T-helper 9 cell (primary cell): ENCODE measurements around the gene CRHR1.
"Not testable (repeated sequence)": the region's sequence is repeated elsewhere in the genome, so short reads cannot be mapped to it uniquely, and the experiment has no call there.

Source experiments
- DNase-seq: peaks from one replicate; pipeline ENCODE4 v3.0.0-alpha.2; 2020
- total RNA-seq, 2 donors: gene quantifications; one replicate each; lab custom pipeline; 2026; lab: John Stamatoyannopoulos, UW

CRHR1 gene
- 0 reads per million in 2 donors for total RNA-seq

GRCh38 chr17:45784293-45784740 lies at the start of gene CRHR1:
Gene CRHR1 (plus strand): TSS chr17:45784320. CDS start chr17:45784545, 225 bp downstream.
- no peak for DNase-seq

- no peak for DNase-seq
Measured at GRCh38 chr17:45734598-45734997, 49.5 kb upstream of the CRHR1 start.

DNA sequence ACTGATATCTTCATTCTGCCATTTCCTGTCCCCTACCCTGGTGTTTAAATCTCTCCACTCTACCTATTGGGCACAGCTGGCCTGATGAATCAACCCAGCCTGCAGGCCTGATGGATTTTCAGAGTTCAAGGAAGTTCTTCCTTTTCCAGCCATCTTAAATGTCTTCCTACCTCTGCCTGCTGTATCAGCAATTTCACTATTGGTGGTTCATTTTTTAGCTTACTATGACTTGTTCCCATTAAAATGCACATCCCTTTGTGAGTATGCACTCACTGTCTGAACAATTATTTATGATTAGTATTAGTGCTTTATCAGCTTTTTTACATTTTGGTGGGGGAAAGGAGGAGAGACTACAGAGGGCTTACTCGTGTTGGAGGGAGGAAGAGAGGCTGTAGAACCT lies 48.6 kb upstream of the CRHR1 start:
- DNase-seq: no peak

GRCh38 chr17:45739786-45740185 lies 44.3 kb upstream of the CRHR1 start:
- no peak for DNase-seq

DNA sequence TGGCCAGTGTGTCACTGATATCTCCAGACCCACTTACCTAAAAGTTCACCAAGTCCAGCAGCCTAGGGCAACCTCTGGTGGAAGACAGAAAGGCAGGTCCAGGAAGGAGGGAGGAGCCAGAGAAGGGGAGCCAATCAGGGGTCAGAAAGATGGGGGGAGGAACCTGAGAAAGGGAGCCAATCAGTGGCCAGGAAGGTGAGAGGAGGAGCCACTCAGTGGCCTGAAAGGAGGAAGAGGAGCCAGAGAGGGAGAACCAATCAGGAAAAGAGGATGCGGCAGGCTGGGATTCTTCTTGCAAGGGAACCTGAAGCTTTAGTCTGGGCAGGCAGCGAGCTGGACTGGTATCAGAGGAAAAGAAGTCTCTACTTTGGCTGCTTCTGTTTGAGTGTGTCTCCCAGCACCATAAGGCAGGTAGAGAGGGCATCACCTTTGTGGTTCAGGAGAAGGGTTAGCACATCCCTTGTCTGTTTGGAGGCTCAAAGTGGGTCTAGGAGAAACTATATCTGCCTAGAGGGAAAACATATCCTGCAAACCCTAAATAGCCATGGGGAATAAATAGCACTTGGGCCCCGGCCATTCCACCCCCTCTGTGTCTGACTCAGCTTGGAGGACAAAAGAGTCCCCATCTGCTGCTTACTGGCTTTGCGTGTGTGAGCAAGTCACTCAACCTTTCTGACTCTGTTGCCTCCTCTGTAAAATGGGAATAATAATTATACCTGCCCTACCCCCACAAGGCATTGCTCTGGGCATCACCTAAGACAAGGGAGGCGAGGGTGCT lies 43.4 kb upstream of the CRHR1 start:
- no peak for DNase-seq

DNA sequence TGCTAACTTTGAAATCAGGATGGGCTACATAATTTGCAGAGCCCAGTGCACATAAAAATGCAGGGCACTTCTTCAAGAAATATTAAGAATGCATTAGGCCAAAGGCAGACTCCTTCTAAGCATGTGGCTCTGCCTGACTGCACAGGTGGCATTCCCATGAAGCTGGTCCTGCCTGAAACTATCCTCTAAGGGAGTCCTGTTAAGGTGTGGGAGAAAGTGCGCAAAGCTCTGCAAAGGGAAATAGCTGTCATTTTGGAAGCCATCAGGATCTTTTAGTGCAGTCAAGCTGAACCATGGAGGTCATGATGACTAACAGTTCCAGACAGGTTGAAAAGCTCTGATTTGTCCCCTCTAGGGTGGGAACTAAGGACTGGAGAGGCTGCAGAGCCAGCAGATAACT lies 41.9 kb upstream of the CRHR1 start:
- DNase-seq: no peak

DNA sequence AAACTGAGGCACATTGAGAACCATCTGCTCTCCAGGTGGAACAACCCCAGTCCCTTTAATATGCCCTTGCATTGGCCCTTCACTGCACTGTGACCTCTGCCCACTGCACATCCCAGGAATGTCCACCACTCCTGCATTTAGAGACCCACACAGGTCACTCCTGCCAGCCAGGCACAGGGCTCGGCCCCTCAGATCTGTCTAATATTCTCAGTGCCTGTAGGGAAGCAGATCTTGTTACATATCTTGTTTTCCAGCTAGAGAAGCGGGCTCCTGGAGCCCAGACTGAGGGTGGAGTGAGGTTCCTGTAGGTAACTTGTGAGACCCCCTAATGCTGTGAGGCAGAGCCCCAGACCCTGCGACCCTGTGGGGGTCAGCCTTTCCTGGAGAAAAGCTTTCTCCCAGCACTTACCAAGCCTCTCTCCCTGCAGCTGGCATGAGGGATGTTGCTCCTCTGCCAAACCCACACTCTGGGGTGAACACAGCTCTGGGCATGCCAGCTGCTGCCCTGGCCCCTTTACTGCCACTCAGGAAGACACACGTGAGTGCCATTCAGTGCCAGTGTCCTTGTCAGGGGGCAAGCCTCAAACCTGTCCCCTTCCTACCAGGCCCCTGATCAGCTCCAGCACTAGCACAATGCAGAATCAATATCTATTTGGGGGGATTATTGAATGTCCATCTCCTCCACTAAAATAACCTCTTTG lies 40.3 kb upstream of the CRHR1 start:
- DNase-seq: no peak

GRCh38 chr17:45744826-45745225 lies 39.3 kb upstream of the CRHR1 start:
- DNase-seq: not testable (repeated sequence)

- DNase-seq: no peak
Measured at GRCh38 chr17:45745601-45746494, 38.3 kb upstream of the CRHR1 start.

DNA sequence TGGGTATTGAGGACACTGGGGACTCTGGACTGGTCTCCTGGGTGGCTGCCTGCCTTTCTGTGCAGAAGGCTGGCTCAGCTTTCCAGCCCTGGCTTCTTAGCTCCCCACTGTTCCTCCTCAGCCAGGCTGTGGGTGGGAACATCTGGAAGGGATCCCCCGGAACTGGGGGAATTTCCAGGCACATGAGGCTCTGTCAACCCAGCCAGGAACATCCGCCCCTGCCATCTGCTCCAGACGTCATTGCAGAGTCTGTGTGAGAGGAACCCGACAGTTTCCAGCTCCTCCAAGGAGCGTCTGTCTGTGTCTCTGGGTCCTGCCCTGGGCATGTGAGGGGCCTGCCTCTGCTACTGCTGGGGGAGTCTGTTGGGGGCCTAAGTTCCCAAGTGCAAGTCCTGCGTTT lies 36.2 kb upstream of the CRHR1 start:
- no peak for DNase-seq

GRCh38 chr17:45748731-45749310 lies 35.3 kb upstream of the CRHR1 start:
- no peak for DNase-seq

GRCh38 chr17:45749831-45750335 lies 34.2 kb upstream of the CRHR1 start:
- DNase-seq: no peak

DNA sequence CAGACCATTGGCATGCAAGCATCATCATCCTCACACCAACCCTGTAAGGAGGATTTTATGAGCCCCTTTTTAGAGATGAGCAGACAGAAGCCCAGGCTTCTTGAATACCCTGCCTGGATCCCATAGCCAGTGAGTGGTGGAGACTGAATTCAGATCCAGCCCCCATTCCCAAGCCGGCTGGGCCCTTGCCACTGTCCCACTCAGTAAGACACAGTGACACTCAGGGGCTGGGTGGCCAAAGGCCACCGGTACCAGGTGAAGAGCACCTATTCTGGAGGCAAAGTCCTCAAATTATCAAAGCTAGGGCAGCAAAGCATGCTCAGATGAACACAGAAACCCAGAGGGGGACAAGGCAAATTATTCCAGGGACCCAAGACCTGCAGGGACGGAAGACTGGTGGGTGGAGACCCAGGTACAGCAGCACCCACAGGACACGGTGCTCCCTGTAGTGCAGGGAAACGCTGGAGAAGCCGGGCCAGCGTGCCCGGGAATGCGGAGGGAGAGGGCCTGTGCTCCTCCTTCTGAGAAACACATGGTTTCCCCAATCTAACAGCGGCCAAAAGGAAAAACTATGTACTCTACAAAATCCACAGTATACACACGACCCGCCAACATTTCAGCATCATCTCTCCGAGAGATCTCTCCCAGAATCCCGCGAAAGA lies 33.2 kb upstream of the CRHR1 start:
- DNase-seq: no peak

DNA sequence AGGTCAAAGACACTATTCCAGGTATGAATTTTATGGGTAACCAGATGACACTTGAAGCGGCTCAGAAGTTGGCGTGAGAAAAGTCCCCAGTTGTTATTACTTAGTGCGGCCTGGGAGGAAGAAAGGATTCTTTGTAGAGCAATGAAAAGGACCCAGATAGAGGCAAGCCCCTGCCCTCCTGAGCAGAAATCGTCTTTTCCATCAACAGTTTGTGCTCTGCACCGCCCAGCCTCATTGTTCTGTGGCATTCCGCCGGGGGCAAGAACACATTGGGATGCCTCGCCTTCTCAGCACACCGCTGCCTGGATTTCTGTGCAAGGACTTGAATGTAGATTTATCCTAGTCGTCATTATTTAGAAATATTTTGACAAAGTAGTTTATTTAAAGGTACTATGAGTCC lies 32.7 kb upstream of the CRHR1 start:
- no peak for DNase-seq

GRCh38 chr17:45752246-45752645 lies 31.9 kb upstream of the CRHR1 start:
- DNase-seq: no peak

- no peak for DNase-seq
Measured at GRCh38 chr17:45753645-45754225, 30.4 kb upstream of the CRHR1 start.

DNA sequence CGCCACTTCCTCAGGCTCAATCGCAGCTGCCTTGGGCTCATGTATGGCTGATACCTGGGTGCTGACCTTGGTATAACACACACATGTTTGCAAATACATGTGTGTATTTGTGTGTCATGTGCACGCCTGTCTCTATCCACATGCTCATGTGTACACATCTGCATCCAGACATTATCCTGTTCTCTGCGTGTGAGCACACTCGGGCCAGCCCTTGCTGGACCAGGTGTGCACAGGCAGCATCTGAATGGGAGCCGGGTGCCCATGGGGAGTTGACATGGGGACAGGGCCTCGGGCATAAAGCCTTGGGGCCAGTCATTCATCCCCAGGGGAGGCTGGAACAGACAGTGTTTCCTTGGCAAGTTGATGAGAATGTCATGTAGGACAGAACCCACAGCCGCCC lies 29.1 kb upstream of the CRHR1 start:
- no peak for DNase-seq

DNA sequence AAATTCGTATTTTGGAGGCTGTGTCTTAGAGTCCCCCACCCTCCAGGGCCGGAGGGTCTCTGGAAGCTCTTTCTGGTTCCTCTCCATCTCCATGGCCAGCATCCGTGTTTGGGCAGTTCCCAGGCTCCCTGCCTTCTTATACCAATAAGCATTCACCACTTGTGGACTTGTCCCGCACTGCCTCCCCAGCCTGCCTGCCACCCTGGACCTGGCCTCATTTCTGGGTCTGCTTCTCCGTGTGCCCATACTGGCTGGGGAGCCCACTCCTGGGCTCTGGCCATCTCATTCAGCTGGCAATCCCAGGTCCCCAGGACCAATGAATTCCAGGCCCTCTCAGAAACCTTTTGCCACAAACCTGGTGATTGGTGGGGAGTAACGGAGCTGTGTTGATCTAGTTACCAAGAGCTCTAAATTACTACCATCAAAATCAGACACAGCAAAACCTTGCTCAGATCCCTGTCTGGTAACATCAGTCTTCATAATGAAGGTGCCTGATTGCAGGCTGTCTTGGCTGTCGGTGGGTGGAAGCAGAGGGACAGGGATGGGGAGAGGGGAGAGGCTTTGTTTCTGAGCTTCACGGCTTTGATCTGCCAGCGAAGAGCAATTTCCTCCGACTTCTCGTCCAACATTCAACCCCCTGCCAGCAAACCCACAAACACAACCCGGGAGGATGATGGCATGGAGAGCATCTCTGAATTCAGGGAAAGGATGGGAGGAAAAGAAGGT lies 27.7 kb upstream of the CRHR1 start:
- no peak for DNase-seq

DNA sequence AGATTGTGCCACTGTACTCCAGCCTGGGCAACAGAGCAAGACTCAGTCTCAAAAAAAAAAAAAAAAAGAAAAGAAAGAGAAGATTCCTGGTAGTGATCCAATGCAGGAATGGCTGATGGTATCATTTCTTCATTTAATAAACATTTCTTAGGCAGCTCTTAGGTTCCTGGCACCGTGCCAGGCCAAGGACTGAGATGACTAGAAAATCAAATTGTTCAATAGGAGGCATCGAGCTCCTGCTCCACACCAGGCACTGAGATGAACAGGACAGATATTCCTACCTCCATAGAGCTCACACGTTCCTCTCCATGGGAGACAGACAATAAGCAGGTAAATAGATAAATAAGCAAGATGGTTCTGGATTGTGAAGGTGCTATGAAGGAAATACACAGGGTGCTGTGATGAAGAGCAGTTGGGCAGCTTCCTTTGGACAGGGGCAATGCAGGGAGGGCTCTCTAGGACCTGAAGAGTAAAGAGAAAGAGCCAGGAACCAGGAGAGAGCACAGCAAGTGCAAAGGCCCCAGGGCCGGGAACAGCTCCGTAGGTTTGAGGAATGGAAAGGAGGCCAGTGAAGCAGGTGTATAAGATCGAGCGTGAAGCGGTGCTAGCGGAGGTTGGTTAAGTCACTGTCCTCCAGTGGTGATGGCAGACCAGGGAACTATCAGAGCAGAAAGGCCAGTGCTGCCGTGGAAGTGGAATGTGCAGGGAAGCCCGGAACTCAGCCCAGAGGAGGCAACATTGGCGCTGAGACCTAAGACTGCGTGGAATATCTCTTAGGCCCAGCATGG lies 26.5 kb upstream of the CRHR1 start:
- DNase-seq: no peak

DNA sequence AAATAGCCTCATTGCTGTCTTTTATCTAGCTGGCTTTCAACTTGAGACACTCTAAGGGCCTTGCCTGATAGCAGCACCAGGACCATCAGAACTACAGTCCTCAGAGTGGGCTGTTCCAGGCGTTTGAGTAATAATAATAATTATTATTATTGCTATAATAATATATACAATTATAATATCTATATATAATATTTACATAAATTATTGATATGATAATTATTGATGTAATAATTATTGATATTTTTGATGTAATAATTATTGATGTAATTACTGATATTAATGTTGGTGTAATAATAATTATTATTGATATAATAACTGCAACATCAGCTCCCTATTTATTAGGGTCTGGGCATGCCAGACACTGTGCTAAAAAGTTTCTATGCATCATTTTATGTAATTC lies 25.6 kb upstream of the CRHR1 start:
- no peak for DNase-seq
